Stimulated activated CD8-positive, alpha-beta memory T cell treated with anti-CD3 and anti-CD28 coated beads, Interleukin-12 subunit alpha, Interleukin-12 subunit beta, amount 100 ng/mL, for 1 hour (primary cell): Measurements from ENCODE around the gene SYT1.

Source experiments
- DNase-seq: peaks from one replicate; pipeline ENCODE4 v3.0.0-alpha.2; 2020; ENCODE audit warnings: low read depth

SYT1 gene

GRCh38 chr12:79217306-79217705 is 352.7 kb downstream of the SYT1 start:
- no peak for DNase-seq

- no peak for DNase-seq
Measured at GRCh38 chr12:79223210-79223609, 358.6 kb downstream of the SYT1 start.

GRCh38 chr12:79223761-79224160 is 359.2 kb downstream of the SYT1 start:
- no peak for DNase-seq

GRCh38 chr12:79227091-79227490 is 362.5 kb downstream of the SYT1 start:
- no peak for DNase-seq

GRCh38 chr12:79227646-79228045 is 363.1 kb downstream of the SYT1 start:
- DNase-seq, result no peak

GRCh38 chr12:79233341-79233781 is 368.8 kb downstream of the SYT1 start:
- DNase-seq, result no peak

GRCh38 chr12:79236920-79237319 is 372.3 kb downstream of the SYT1 start:
- no peak for DNase-seq

GRCh38 chr12:79238246-79238645 is 373.7 kb downstream of the SYT1 start:
- DNase-seq, result no peak

- DNase-seq, result no peak
Measured at GRCh38 chr12:79247494-79247893, 382.9 kb downstream of the SYT1 start.

- no peak for DNase-seq
Measured at GRCh38 chr12:79250186-79250585, 385.6 kb downstream of the SYT1 start.

GRCh38 chr12:79250960-79251755 is 386.6 kb downstream of the SYT1 start:
- DNase-seq, result no peak

- no peak for DNase-seq
Measured at GRCh38 chr12:79252358-79253075, 387.9 kb downstream of the SYT1 start.

GRCh38 chr12:79255288-79255687 is 390.7 kb downstream of the SYT1 start:
- no peak for DNase-seq

- no peak for DNase-seq
Measured at GRCh38 chr12:79260923-79261322, 396.3 kb downstream of the SYT1 start.

GRCh38 chr12:79262938-79263337 is 398.4 kb downstream of the SYT1 start:
- DNase-seq, result no peak

GRCh38 chr12:79266343-79267144 is 402.0 kb downstream of the SYT1 start:
- no peak for DNase-seq

GRCh38 chr12:79267580-79267979 is 403.0 kb downstream of the SYT1 start:
- no peak for DNase-seq

GRCh38 chr12:79274501-79275064 is 410.0 kb downstream of the SYT1 start:
- no peak for DNase-seq

- DNase-seq, result no peak
Measured at GRCh38 chr12:79275631-79276030, 411.1 kb downstream of the SYT1 start.

- no peak for DNase-seq
Measured at GRCh38 chr12:79283364-79283763, 418.8 kb downstream of the SYT1 start.

- DNase-seq, result no peak
Measured at GRCh38 chr12:79288911-79289310, 424.3 kb downstream of the SYT1 start.

- DNase-seq, result no peak
Measured at GRCh38 chr12:79291711-79292110, 427.1 kb downstream of the SYT1 start.
